DOHH2 (cell line): ENCODE measurements around the gene CPZ.

Experiments
- H3F3A ChIP-seq: fragments of 200-600 bp; sonication (generic), shearing (Covaris generic); 2 replicates; pipeline ENCODE4 v1.6.0; 2016; ENCODE audit warnings: antibody characterized with exemption, mild to moderate bottlenecking; ENCODE audit not compliant: control insufficient read depth, insufficient read depth
- H3K27ac ChIP-seq: fragments of 200-600 bp; sonication (generic); 2 replicates; pipeline ENCODE4 v1.5.1; 2014; ENCODE audit warnings: low read depth, mild to moderate bottlenecking, low read length, moderate library complexity
- H3K27me3 ChIP-seq: fragments of 200-600 bp; sonication (generic); 2 replicates; pipeline ENCODE4 v1.6.1; 2014; ENCODE audit warnings: mild to moderate bottlenecking, low read length, mixed read lengths; ENCODE audit not compliant: control insufficient read depth
- H3K36me3 ChIP-seq: fragments of 200-600 bp; sonication (generic); 2 replicates; pipeline ENCODE4 v1.6.1; 2014; ENCODE audit warnings: mild to moderate bottlenecking, low read length, moderate library complexity, mixed read lengths; ENCODE audit not compliant: control insufficient read depth
- H3K4me1 ChIP-seq: fragments of 200-600 bp; sonication (generic); 2 replicates; pipeline ENCODE4 v1.6.1; 2014; ENCODE audit warnings: mild to moderate bottlenecking, low read length, mixed read lengths; ENCODE audit not compliant: control insufficient read depth
- H3K4me2 ChIP-seq: fragments of 200-600 bp; sonication (generic); 2 replicates; pipeline ENCODE4 v1.6.0; 2014; ENCODE audit warnings: mild to moderate bottlenecking, low read length, moderate library complexity
- H3K4me3 ChIP-seq: fragments of 200-600 bp; sonication (generic); 2 replicates; pipeline ENCODE4 v1.5.1; 2014; ENCODE audit warnings: mild to moderate bottlenecking, low read length, mixed read lengths
- H3K79me2 ChIP-seq: fragments of 200-600 bp; sonication (generic); 2 replicates; pipeline ENCODE4 v1.6.1; 2014; ENCODE audit warnings: mild to moderate bottlenecking, low read length, mixed read lengths; ENCODE audit not compliant: control insufficient read depth
- H3K9me2 ChIP-seq: fragments of 200-600 bp; sonication (generic); replicated peaks from 2 replicates; pipeline ENCODE4 v1.6.1; 2014; ENCODE audit warnings: mild to moderate bottlenecking, low read length, mixed read lengths; ENCODE audit not compliant: control insufficient read depth
- H3K9me3 ChIP-seq: fragments of 200-600 bp; sonication (generic); 2 replicates; pipeline ENCODE4 v1.6.1; 2014; ENCODE audit warnings: antibody characterized with exemption, low read length, mixed read lengths; ENCODE audit not compliant: control insufficient read depth, insufficient read depth
- H4K20me1 ChIP-seq: fragments of 200-600 bp; sonication (generic); 2 replicates; pipeline ENCODE4 v1.6.0; 2014; ENCODE audit warnings: low read depth, mild to moderate bottlenecking, antibody characterized with exemption, low read length, moderate library complexity; ENCODE audit not compliant: control insufficient read depth, insufficient read depth
- EZH2phosphoT487 ChIP-seq: fragments of 200-600 bp; sonication (generic); IDR thresholded peaks from 2 replicates; pipeline ENCODE4 v1.6.1; 2017; ENCODE audit warnings: borderline replicate concordance, mild to moderate bottlenecking, antibody characterized with exemption, low read length, moderate library complexity, mixed read lengths
- TF ChIP-seq, protein P1 (sequence below): fragments of 200-600 bp; sonication (generic); IDR thresholded peaks from one replicate; pipeline ENCODE4 v1.5.1; 2014; ENCODE audit warnings: antibody characterized with exemption, mild to moderate bottlenecking, low read depth, low read length; ENCODE audit not compliant: poor library complexity, severe bottlenecking

The CPZ gene

GRCh38 chr4:8639777-8640720, 47.5 kb downstream of the CPZ start:
- Histone ChIP-seq H3K27ac (no peak overlapping the region), H3K27me3 (no peaks in the 10 kb centered on the region), H3K9me3 (no peaks in the 10 kb centered on the region), H3F3A (no peaks in the 10 kb centered on the region), H3K4me2 (no peak overlapping the region), H3K9me2 (no peaks in the 10 kb centered on the region), H4K20me1 (no peaks in the 10 kb centered on the region), H3K79me2 (no peaks in the 10 kb centered on the region), H3K4me3 (no peak overlapping the region), H3K36me3 (no peaks in the 10 kb centered on the region), H3K4me1 (no peaks in the 10 kb centered on the region)
- TF ChIP-seq, protein P1, sequence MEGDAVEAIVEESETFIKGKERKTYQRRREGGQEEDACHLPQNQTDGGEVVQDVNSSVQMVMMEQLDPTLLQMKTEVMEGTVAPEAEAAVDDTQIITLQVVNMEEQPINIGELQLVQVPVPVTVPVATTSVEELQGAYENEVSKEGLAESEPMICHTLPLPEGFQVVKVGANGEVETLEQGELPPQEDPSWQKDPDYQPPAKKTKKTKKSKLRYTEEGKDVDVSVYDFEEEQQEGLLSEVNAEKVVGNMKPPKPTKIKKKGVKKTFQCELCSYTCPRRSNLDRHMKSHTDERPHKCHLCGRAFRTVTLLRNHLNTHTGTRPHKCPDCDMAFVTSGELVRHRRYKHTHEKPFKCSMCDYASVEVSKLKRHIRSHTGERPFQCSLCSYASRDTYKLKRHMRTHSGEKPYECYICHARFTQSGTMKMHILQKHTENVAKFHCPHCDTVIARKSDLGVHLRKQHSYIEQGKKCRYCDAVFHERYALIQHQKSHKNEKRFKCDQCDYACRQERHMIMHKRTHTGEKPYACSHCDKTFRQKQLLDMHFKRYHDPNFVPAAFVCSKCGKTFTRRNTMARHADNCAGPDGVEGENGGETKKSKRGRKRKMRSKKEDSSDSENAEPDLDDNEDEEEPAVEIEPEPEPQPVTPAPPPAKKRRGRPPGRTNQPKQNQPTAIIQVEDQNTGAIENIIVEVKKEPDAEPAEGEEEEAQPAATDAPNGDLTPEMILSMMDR, result no peak
- TF ChIP-seq EZH2phosphoT487, result no peak

DNA sequence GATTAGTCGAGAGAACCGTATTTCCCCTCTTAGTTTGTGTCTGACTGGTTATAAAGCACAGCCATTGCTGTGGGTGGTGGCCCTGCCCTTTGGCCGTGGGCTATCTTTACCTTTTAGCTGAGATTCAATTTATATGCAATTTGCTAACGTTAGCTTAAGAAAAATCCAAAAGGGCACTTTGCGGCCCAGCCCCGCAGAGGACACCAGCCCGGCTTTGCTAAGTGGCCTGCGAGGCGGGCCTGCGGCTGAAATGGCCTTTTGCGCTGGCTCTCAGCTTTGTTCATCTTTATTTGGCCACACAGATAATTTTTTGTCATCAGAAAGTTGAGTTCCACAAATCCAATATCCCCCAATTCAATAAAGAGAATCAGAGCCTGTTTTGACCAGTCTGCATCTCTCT, 48.3 kb downstream of the CPZ start:
- H3K27ac ChIP-seq, result no peak overlapping the region
- no peaks in the 10 kb centered on the region for H3K79me2 ChIP-seq
- no peaks in the 10 kb centered on the region for H4K20me1 ChIP-seq
- H3K4me2 ChIP-seq, result no peak overlapping the region
- H3K4me3 ChIP-seq, result no peak overlapping the region
- TF ChIP-seq EZH2phosphoT487, result no peak
- TF ChIP-seq, protein P1, result no peak
- H3K9me3 ChIP-seq, result no peaks in the 10 kb centered on the region
- no peaks in the 10 kb centered on the region for H3K27me3 ChIP-seq
- no peaks in the 10 kb centered on the region for H3K36me3 ChIP-seq
- H3K9me2 ChIP-seq, result no peaks in the 10 kb centered on the region
- H3K4me1 ChIP-seq, result no peaks in the 10 kb centered on the region
- H3F3A ChIP-seq, result no peaks in the 10 kb centered on the region

GRCh38 chr4:8641256-8641655, 48.7 kb downstream of the CPZ start:
- TF ChIP-seq, protein P1, result no peak
- no peak for TF ChIP-seq EZH2phosphoT487
- no peaks in the 10 kb centered on the region for H3F3A ChIP-seq
- no peaks in the 10 kb centered on the region for H3K27me3 ChIP-seq
- no peaks in the 10 kb centered on the region for H3K4me1 ChIP-seq
- H3K9me2 ChIP-seq, result no peaks in the 10 kb centered on the region
- no peak overlapping the region for H3K4me2 ChIP-seq
- no peaks in the 10 kb centered on the region for H3K79me2 ChIP-seq
- H3K4me3 ChIP-seq, result no peak overlapping the region
- H3K27ac ChIP-seq, result no peak overlapping the region
- H4K20me1 ChIP-seq, result no peaks in the 10 kb centered on the region
- H3K9me3 ChIP-seq, result no peaks in the 10 kb centered on the region
- no peaks in the 10 kb centered on the region for H3K36me3 ChIP-seq
